Liver (tissue), 9 donors: Measurements from ENCODE around the gene TADA3. TPM values are rescaled to one million over a fixed set of nuclear protein-coding genes. Genes with fewer than 3 reads are reported as not detected.
A peak's percentile ranks its signal among the peaks of the same experiment; 100 is the strongest.

Experiments
- DNase-seq: peaks from one replicate; pipeline ENCODE4 v3.0.0-alpha.2; 2017; ENCODE audit warnings: low spot score
- H3K27ac ChIP-seq, 2 donors: one replicate each; pipeline ENCODE4 v1.7.0; 2013; ENCODE audit warnings: inconsistent platforms in 2 of 2, low read length in 2 of 2, control low read depth in 1 of 2, low read depth in 1 of 2, mild to moderate bottlenecking in 1 of 2
- H3K27me3 ChIP-seq, 4 donors: one replicate each; pipeline versions ENCODE4 v1.6.1 to v1.7.0; 2013; ENCODE audit warnings: low read length in 3 of 4, inconsistent platforms in 1 of 4, mild to moderate bottlenecking in 1 of 4, moderate library complexity in 1 of 4; ENCODE audit not compliant: control insufficient read depth in 4 of 4, insufficient read depth in 4 of 4
- H3K36me3 ChIP-seq, 4 donors: one replicate each; pipeline versions ENCODE4 v1.6.1 to v1.7.0; 2013; ENCODE audit warnings: low read length in 3 of 4, mild to moderate bottlenecking in 3 of 4, low read depth in 1 of 4, moderate library complexity in 1 of 4; ENCODE audit not compliant: control insufficient read depth in 4 of 4, insufficient read depth in 3 of 4
- H3K4me1 ChIP-seq, 4 donors: one replicate each; pipeline versions ENCODE4 v1.6.1 to v1.7.0; 2013; ENCODE audit warnings: low read length in 3 of 4, mild to moderate bottlenecking in 3 of 4, moderate library complexity in 1 of 4; ENCODE audit not compliant: control insufficient read depth in 4 of 4, insufficient read depth in 4 of 4
- H3K4me3 ChIP-seq, 3 donors: one replicate each; pipeline versions ENCODE4 v1.6.1 to v1.7.0; 2013; ENCODE audit warnings: low read length in 3 of 3, control low read depth in 1 of 3, low read depth in 1 of 3, mild to moderate bottlenecking in 1 of 3
- H3K9ac ChIP-seq, 2 donors: one replicate each; pipeline ENCODE4 v1.7.0; 2013; ENCODE audit warnings: low read length in 2 of 2, mild to moderate bottlenecking in 2 of 2, moderate library complexity in 2 of 2, control low read depth in 1 of 2, low read depth in 1 of 2
- H3K9me3 ChIP-seq, 4 donors: one replicate each; pipeline versions ENCODE4 v1.6.1 to v1.7.0; 2013; ENCODE audit warnings: low read length in 3 of 4; ENCODE audit not compliant: control insufficient read depth in 4 of 4
- ATF3 ChIP-seq: IDR thresholded peaks from 2 replicates; pipeline ENCODE4 v1.6.1; 2016; ENCODE audit warnings: antibody characterized with exemption
- CTCF ChIP-seq: fragments of 150-350 bp; IDR thresholded peaks from 2 replicates; pipeline ENCODE4 v1.5.1; 2017; ENCODE audit warnings: improper control_type of control experiment, low read depth, low read length; ENCODE audit not compliant: missing input control
- EGR1 ChIP-seq, 2 donors: IDR thresholded peaks; 2 replicates each; pipeline ENCODE4 v1.6.1; 2016 to 2018; ENCODE audit warnings: antibody characterized with exemption in 2 of 2, low read depth in 2 of 2
- FOXA1 ChIP-seq: IDR thresholded peaks from 2 replicates; pipeline ENCODE4 v1.6.1; 2016; ENCODE audit warnings: antibody characterized with exemption
- FOXA2 ChIP-seq: IDR thresholded peaks from 2 replicates; pipeline ENCODE4 v1.6.1; 2016; ENCODE audit warnings: antibody characterized with exemption
- HNF4G ChIP-seq: IDR thresholded peaks from 2 replicates; pipeline ENCODE4 v1.6.1; 2016; ENCODE audit warnings: antibody characterized with exemption
- JUND ChIP-seq, 2 donors: IDR thresholded peaks; 2 replicates each; pipeline ENCODE4 v1.6.1; 2016; ENCODE audit warnings: antibody characterized with exemption in 2 of 2
- NR2F2 ChIP-seq: IDR thresholded peaks from 2 replicates; pipeline ENCODE4 v1.6.1; 2016; ENCODE audit warnings: antibody characterized with exemption
- RAD21 ChIP-seq, 2 donors: IDR thresholded peaks; 2 replicates each; pipeline ENCODE4 v1.6.1; 2016; ENCODE audit warnings: antibody characterized with exemption in 2 of 2, mild to moderate bottlenecking in 2 of 2
- SP1 ChIP-seq: IDR thresholded peaks from 2 replicates; pipeline ENCODE4 v1.6.1; 2018; ENCODE audit warnings: antibody characterized with exemption, mild to moderate bottlenecking
- TAF1 ChIP-seq: conservative IDR thresholded peaks from 2 replicates; pipeline ENCODE4 v1.6.1; 2016; ENCODE audit warnings: antibody characterized with exemption, mild to moderate bottlenecking
- YY1 ChIP-seq: IDR thresholded peaks from 2 replicates; pipeline ENCODE4 v1.6.1; 2016; ENCODE audit warnings: antibody characterized with exemption, mild to moderate bottlenecking
- WGBS: extraction: QIAGEN DNeasy Blood & Tissue Kit; methylation state at CpG from one replicate; pipeline ENCODE4 v1.1.7; 2013; 5-methylcytosine and 5-hydroxymethylcytosine counted together
- polyA plus RNA-seq, 2 donors: library from polyadenylated mRNA; stranded (reverse) in 1 of 2; unstranded in 1 of 2; fragments of 200-250 nt in 1 of 2; fragments of >200 nt in 1 of 2; fragmentation: Nextera tagmentation in 1 of 2; extraction: Ambion mirVana in 1 of 2; gene quantifications; one replicate each; pipeline versions ENCODE4 v1.2.1 to v1.2.3, GENCODE V29; 2013 to 2015
- total RNA-seq, 2 donors: library from RNA; depleted of rRNA; stranded (reverse); fragments of >200 nt; gene quantifications; one replicate each; pipeline ENCODE4 v1.2.3, GENCODE V29; 2014
- TF ChIP-seq, protein P1 (sequence below): IDR thresholded peaks from 2 replicates; pipeline ENCODE4 v1.6.1; 2016; ENCODE audit warnings: antibody characterized with exemption
- TF ChIP-seq, protein P2 (sequence below): IDR thresholded peaks from 2 replicates; pipeline ENCODE4 v1.6.1; 2016; ENCODE audit warnings: antibody characterized with exemption
- TF ChIP-seq, protein P3 (sequence below): IDR thresholded peaks from 2 replicates; pipeline ENCODE4 v1.6.1; 2016; ENCODE audit warnings: antibody characterized with exemption, mild to moderate bottlenecking
- donor health status: healthy.
- donor health status: healthy.
- donor health status: healthy.
- donor health status: healthy.
- donor health status: healthy.

Gene TADA3
- total and polyA plus RNA-seq, 4 donors: 16.2 to 27.8 (median 21.5) TPM

- TF ChIP-seq EGR1 (IDR thresholded peaks at IDR 0.05; ENCODE audit: low read depth in 2 of 2): peak; percentile 65 to 74
- TF ChIP-seq, protein P1, sequence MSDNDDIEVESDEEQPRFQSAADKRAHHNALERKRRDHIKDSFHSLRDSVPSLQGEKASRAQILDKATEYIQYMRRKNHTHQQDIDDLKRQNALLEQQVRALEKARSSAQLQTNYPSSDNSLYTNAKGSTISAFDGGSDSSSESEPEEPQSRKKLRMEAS: peak; percentile 48
- TF ChIP-seq SP1: peak; percentile 89
- no peak for TF ChIP-seq CTCF
Observed at GRCh38 chr3:9770276-9770812, 21.9 kb downstream of the TADA3 start (continued).

- peak within 1 kb of the TSS; percentile 59 to 74 for H3K9ac ChIP-seq
- H3K9me3 ChIP-seq: no peaks in the 10 kb centered on the region
- peaks cover 8 to 28% (median 22%) of the 10 kb centered on the region in 4 donors for H3K4me1 ChIP-seq
- H3K27me3 ChIP-seq: no peaks in the 10 kb centered on the region
- peak; percentile 70 for DNase-seq
- TF ChIP-seq FOXA1 (no peak), NR2F2 (no peak), ATF3 (no peak), HNF4G (no peak), FOXA2 (no peak), TAF1 (no peak), RAD21 (IDR thresholded peaks at IDR 0.05) (peak in 1 of 2 donors; percentile 32), JUND (IDR thresholded peaks at IDR 0.05) (no peak), YY1 (peak; percentile 37), CTCF (no peak)
- TF ChIP-seq, protein P2, sequence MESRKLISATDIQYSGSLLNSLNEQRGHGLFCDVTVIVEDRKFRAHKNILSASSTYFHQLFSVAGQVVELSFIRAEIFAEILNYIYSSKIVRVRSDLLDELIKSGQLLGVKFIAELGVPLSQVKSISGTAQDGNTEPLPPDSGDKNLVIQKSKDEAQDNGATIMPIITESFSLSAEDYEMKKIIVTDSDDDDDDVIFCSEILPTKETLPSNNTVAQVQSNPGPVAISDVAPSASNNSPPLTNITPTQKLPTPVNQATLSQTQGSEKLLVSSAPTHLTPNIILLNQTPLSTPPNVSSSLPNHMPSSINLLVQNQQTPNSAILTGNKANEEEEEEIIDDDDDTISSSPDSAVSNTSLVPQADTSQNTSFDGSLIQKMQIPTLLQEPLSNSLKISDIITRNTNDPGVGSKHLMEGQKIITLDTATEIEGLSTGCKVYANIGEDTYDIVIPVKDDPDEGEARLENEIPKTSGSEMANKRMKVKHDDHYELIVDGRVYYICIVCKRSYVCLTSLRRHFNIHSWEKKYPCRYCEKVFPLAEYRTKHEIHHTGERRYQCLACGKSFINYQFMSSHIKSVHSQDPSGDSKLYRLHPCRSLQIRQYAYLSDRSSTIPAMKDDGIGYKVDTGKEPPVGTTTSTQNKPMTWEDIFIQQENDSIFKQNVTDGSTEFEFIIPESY: no peak
- TF ChIP-seq, protein P3, sequence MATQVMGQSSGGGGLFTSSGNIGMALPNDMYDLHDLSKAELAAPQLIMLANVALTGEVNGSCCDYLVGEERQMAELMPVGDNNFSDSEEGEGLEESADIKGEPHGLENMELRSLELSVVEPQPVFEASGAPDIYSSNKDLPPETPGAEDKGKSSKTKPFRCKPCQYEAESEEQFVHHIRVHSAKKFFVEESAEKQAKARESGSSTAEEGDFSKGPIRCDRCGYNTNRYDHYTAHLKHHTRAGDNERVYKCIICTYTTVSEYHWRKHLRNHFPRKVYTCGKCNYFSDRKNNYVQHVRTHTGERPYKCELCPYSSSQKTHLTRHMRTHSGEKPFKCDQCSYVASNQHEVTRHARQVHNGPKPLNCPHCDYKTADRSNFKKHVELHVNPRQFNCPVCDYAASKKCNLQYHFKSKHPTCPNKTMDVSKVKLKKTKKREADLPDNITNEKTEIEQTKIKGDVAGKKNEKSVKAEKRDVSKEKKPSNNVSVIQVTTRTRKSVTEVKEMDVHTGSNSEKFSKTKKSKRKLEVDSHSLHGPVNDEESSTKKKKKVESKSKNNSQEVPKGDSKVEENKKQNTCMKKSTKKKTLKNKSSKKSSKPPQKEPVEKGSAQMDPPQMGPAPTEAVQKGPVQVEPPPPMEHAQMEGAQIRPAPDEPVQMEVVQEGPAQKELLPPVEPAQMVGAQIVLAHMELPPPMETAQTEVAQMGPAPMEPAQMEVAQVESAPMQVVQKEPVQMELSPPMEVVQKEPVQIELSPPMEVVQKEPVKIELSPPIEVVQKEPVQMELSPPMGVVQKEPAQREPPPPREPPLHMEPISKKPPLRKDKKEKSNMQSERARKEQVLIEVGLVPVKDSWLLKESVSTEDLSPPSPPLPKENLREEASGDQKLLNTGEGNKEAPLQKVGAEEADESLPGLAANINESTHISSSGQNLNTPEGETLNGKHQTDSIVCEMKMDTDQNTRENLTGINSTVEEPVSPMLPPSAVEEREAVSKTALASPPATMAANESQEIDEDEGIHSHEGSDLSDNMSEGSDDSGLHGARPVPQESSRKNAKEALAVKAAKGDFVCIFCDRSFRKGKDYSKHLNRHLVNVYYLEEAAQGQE: peak; percentile 8
- WGBS: 4% methylated on average over 49 of the region's 49 CpGs
- H3K36me3 ChIP-seq: peaks cover 0 to 8% (median 4%) of the 10 kb centered on the region in 4 donors
- peak within 1 kb of the TSS; percentile 88 to 93 for H3K27ac ChIP-seq
- peak within 1 kb of the TSS; percentile 50 to 70 (median 68) for H3K4me3 ChIP-seq
Observed at GRCh38 chr3:9769426-9770275, 22.6 kb downstream of the TADA3 start, which contains the start of gene CAMK1. TSS of gene CAMK1 (minus strand) at chr3:9769947. CDS start at chr3:9767749, 2,198 bp downstream.
